ENCODE measurements around the gene RNF175.
A peak's percentile ranks its signal among the peaks of the same experiment; 100 is the strongest.

The RNF175 gene

GRCh38 chr4:153748378-153748777 is 11.4 kb downstream of the RNF175 start:
- no peak for ATAC-seq
- no peak for DNase-seq

GRCh38 chr4:153747406-153747955 is 12.3 kb downstream of the RNF175 start:
- ATAC-seq (no peak), DNase-seq (no peak)

- ATAC-seq (no peak), DNase-seq (no peak)
Measured at GRCh38 chr4:153745651-153746050, 14.2 kb downstream of the RNF175 start.

- no peak for DNase-seq
- ATAC-seq: no peak
Measured at GRCh38 chr4:153741541-153741940, 18.3 kb downstream of the RNF175 start.

- DNase-seq (no peak), ATAC-seq (no peak)
Measured at GRCh38 chr4:153735906-153736461, 23.8 kb downstream of the RNF175 start.

- DNase-seq: no peak
Measured at GRCh38 chr4:153733751-153734448, 25.9 kb downstream of the RNF175 start.

GRCh38 chr4:153731239-153731638 is 28.6 kb downstream of the RNF175 start:
- DNase-seq (no peak), ATAC-seq (no peak)

More at GRCh38 chr4:153733751-153734448, 25.9 kb downstream of the RNF175 start:
- ATAC-seq: peak; percentile 36

- ATAC-seq (no peak), DNase-seq (no peak)
Measured at GRCh38 chr4:153729895-153730294, 29.9 kb downstream of the RNF175 start.

GRCh38 chr4:153728660-153729059 is 31.2 kb downstream of the RNF175 start:
- no peak for DNase-seq
- no peak for ATAC-seq

- no peak for DNase-seq
- ATAC-seq: no peak
Measured at GRCh38 chr4:153728151-153728550, 31.7 kb downstream of the RNF175 start.

GRCh38 chr4:153725831-153726154 is 34.0 kb downstream of the RNF175 start:
- DNase-seq: no peak

GRCh38 chr4:153725136-153725830 is 34.5 kb downstream of the RNF175 start:
- DNase-seq (no peak), ATAC-seq (no peak)

More at GRCh38 chr4:153725831-153726154, 34.0 kb downstream of the RNF175 start:
- no peak for ATAC-seq

- ATAC-seq (no peak), DNase-seq (no peak)
Measured at GRCh38 chr4:153724606-153725005, 35.2 kb downstream of the RNF175 start.

- DNase-seq (no peak), ATAC-seq (no peak)
Measured at GRCh38 chr4:153722036-153722435, 37.8 kb downstream of the RNF175 start.

- peak; percentile 40 for ATAC-seq
Measured at GRCh38 chr4:153713866-153714646, 45.8 kb downstream of the RNF175 start.

GRCh38 chr4:153710681-153711080 is 49.1 kb downstream of the RNF175 start:
- no peak for ATAC-seq
- DNase-seq: no peak

More at GRCh38 chr4:153713866-153714646, 45.8 kb downstream of the RNF175 start:
- DNase-seq: no peak

- DNase-seq: no peak
- no peak for ATAC-seq
Measured at GRCh38 chr4:153706519-153706918, 53.3 kb downstream of the RNF175 start.

- DNase-seq (no peak), ATAC-seq (no peak)
Measured at GRCh38 chr4:153705743-153706468, 53.9 kb downstream of the RNF175 start.

GRCh38 chr4:153704522-153704921 is 55.3 kb downstream of the RNF175 start:
- ATAC-seq (no peak), DNase-seq (no peak)

- no peak for ATAC-seq
Measured at GRCh38 chr4:153684971-153685371, 74.9 kb downstream of the RNF175 start.

GRCh38 chr4:153684182-153684970 is 75.4 kb downstream of the RNF175 start, which contains the start of gene TLR2:
Gene TLR2 (plus strand): TSS chr4:153684280. CDS start chr4:153702908, 18,628 bp downstream.
- peak; percentile 73 for DNase-seq
- ATAC-seq: peak; percentile 92

More at GRCh38 chr4:153684971-153685371, 74.9 kb downstream of the RNF175 start:
- DNase-seq: no peak
